Left lung (tissue), 10 donors: ENCODE results near the gene KRTAP5-3. TPM values are rescaled to one million over a fixed set of nuclear protein-coding genes. Genes with fewer than 3 reads are reported as not detected.

Experiments used
- ATAC-seq: fragments of 200-7000 bp; cut with Tn5 transposase; one replicate; pipeline ENCODE4 v1.9.1; 2020; ENCODE audit warnings: moderate library complexity
- DNase-seq, 4 donors: peaks; one replicate each; pipeline ENCODE4 v3.0.0-alpha.2; 2013 to 2020
- H3K27ac ChIP-seq, 2 donors: fragments of 200-600 bp; sonication (generic) in 1 of 2; one replicate each; pipeline versions ENCODE4 v1.5.0 to v1.8.0; 2020 to 2021
- H3K27me3 ChIP-seq, 2 donors: fragments of 200-600 bp; sonication (generic) in 1 of 2; one replicate each; pipeline versions ENCODE4 v1.5.0 to v1.8.0; 2020 to 2021
- H3K36me3 ChIP-seq, 2 donors: fragments of 200-600 bp; sonication (generic) in 1 of 2; one replicate each; pipeline versions ENCODE4 v1.5.0 to v1.8.0; 2020 to 2021
- H3K4me1 ChIP-seq, 2 donors: fragments of 200-600 bp; one replicate each; pipeline ENCODE4 v1.8.0; 2021
- H3K4me3 ChIP-seq, 2 donors: fragments of 200-600 bp; sonication (generic) in 1 of 2; one replicate each; pipeline versions ENCODE4 v1.5.0 to v1.8.0; 2020 to 2021; ENCODE audit warnings: mild to moderate bottlenecking in 1 of 2
- H3K9me3 ChIP-seq, 2 donors: fragments of 200-600 bp; sonication (generic) in 1 of 2; one replicate each; pipeline versions ENCODE4 v1.5.0 to v1.8.0; 2020 to 2021
- CTCF ChIP-seq, 2 donors: fragments of 200-600 bp; sonication (generic) in 1 of 2; IDR thresholded peaks; one replicate each; pipeline versions ENCODE4 v1.5.0 to v1.8.0; 2021; ENCODE audit warnings: antibody characterized with exemption in 2 of 2
- intact Hi-C, 2 donors: fragments of 100-400 bp; cut with DNase I; formaldehyde crosslinking; loops; one replicate each; pipeline versions ENCODE4 v1.11.2 to v1.14.2; 2022
- polyA plus RNA-seq, 6 donors: library from polyadenylated mRNA; unstranded; fragments of 120-200 nt; gene quantifications; one replicate each; pipeline ENCODE4 v1.2.1, GENCODE V29; 2013; ENCODE audit not compliant: insufficient read length in 6 of 6
- total RNA-seq, 2 donors: library from RNA; stranded (reverse); fragmentation: NEBNext Ultra II Directional; extraction: Animal tissue kit (Norgen Biotek cat#: 25700); gene quantifications; one replicate each; pipeline ENCODE4 v1.2.1, GENCODE V29; 2021
- donor health status: DM: no; HTN: yes; CAD: no.
- donor health status: DM: no; HTN: no; CAD: no.

The KRTAP5-3 gene
- total and polyA plus RNA-seq, 8 donors = not detected

- Histone ChIP-seq H3K36me3 (no peaks in the 10 kb centered on the region), H3K4me1 (peaks cover 0 to 11% of the 10 kb centered on the region in 2 donors), H3K27ac (no peak overlapping the region), H3K9me3 (no peaks in the 10 kb centered on the region), H3K27me3 (peaks cover 0 to 44% of the 10 kb centered on the region in 2 donors), H3K4me3 (no peak overlapping the region)
- TF ChIP-seq CTCF (IDR thresholded peaks at IDR 0.05) = no peak
- intact Hi-C loops = no loop called here
- no peak for DNase-seq
- ATAC-seq = no peak
These were observed 31.4 kb upstream of the KRTAP5-3 start for GRCh38 chr11:1639666-1640065.

DNA sequence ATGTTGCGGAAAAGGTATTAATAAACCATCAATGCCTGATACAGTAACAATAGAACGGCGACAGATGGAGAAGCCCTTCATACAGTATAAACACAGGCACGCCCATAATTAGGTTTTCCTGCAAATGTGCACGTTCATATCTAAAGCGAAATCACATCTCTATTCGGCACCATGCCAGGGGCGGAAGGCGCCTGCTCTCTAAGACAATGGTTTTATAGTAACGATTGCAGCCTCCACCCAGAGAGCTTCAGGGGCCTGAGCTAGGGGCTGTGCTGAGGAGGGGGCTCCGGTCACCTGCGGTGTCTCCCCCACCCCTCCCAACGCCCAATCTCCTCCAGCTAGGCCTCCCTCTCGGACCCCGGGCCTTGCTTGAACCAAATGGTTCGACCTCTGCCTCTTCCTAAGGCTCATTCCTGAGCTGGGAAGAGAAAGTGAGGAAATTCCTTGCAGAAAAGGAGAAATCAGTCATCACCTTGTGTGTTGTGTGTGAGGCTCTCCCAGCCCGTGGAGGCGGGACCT is 30.9 kb upstream of the KRTAP5-3 start:
- ATAC-seq (no peak), DNase-seq (peak in 1 of 4 donors; percentile 46)
- intact Hi-C loops = no loop called here
- H3K27ac ChIP-seq = no peak overlapping the region
- TF ChIP-seq CTCF (IDR thresholded peaks at IDR 0.05) = no peak
- peaks cover 0 to 11% of the 10 kb centered on the region in 2 donors for H3K4me1 ChIP-seq
- no peaks in the 10 kb centered on the region for H3K9me3 ChIP-seq
- H3K36me3 ChIP-seq = no peaks in the 10 kb centered on the region
- peaks cover 0 to 47% of the 10 kb centered on the region in 2 donors for H3K27me3 ChIP-seq
- H3K4me3 ChIP-seq = no peak overlapping the region

DNA sequence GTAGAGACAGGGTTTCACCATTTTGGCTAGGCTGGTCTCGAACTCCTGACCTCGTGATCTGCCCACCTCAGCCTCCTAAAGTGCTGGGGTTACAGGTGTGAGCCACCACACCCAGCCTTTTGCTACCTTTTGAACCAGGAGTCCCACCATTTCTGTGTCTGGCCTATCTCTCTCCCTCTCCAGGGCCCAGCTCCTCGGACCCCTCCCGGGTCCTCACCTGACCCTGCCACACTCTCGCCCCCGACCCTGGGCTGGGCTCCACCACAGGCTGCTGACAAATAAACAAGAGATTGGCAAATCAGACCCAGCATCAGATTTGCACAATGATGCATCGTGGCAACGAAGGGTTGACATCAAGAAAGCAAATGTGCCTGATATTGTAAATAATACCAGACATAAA is 30.1 kb upstream of the KRTAP5-3 start:
- H3K36me3 ChIP-seq = no peaks in the 10 kb centered on the region
- H3K27ac ChIP-seq = no peak overlapping the region
- DNase-seq (no peak), ATAC-seq (no peak)
- H3K9me3 ChIP-seq = no peaks in the 10 kb centered on the region
- TF ChIP-seq CTCF (IDR thresholded peaks at IDR 0.05) = no peak
- no peak overlapping the region for H3K4me3 ChIP-seq
- intact Hi-C loops = no loop called here
- H3K4me1 ChIP-seq = peaks cover 0 to 11% of the 10 kb centered on the region in 2 donors
- peaks cover 0 to 54% of the 10 kb centered on the region in 2 donors for H3K27me3 ChIP-seq

GRCh38 chr11:1637628-1638027 is 29.4 kb upstream of the KRTAP5-3 start:
- DNase-seq (no peak), ATAC-seq (no peak)
- intact Hi-C loops = no loop called here
- H3K4me3 ChIP-seq = no peak overlapping the region
- H3K27ac ChIP-seq = no peak overlapping the region
- H3K36me3 ChIP-seq = no peaks in the 10 kb centered on the region
- TF ChIP-seq CTCF (IDR thresholded peaks at IDR 0.05) = no peak
- peaks cover 0 to 11% of the 10 kb centered on the region in 2 donors for H3K4me1 ChIP-seq
- no peaks in the 10 kb centered on the region for H3K9me3 ChIP-seq
- peaks cover 0 to 52% of the 10 kb centered on the region in 2 donors for H3K27me3 ChIP-seq

- TF ChIP-seq CTCF (IDR thresholded peaks at IDR 0.05) = no peak
- DNase-seq (no peak), ATAC-seq (no peak)
- intact Hi-C loops = no loop called here
- H3K27me3 ChIP-seq = peaks cover 0 to 59% of the 10 kb centered on the region in 2 donors
- H3K36me3 ChIP-seq = no peaks in the 10 kb centered on the region
- no peaks in the 10 kb centered on the region for H3K9me3 ChIP-seq
- no peak overlapping the region for H3K27ac ChIP-seq
- H3K4me3 ChIP-seq = no peak overlapping the region
- H3K4me1 ChIP-seq = peaks cover 0 to 11% of the 10 kb centered on the region in 2 donors
These were observed 28.2 kb upstream of the KRTAP5-3 start for GRCh38 chr11:1636291-1636950.
